Keratinocyte (primary cell): ENCODE data around the gene PCNX4.

Experiments
- EZH2 ChIP-seq: IDR thresholded peaks from one replicate; pipeline ENCODE4 v1.6.1; 2012; ENCODE audit warnings: inconsistent platforms, mild to moderate bottlenecking, low read length, moderate library complexity
- TF ChIP-seq, protein P1 (sequence below), 3 experiments: IDR thresholded peaks in 1 of 3; conservative IDR thresholded peaks in 1 of 3; optimal IDR thresholded peaks in 1 of 3; 2 replicates in 2 of 3; 3 replicates in 1 of 3; pipeline versions ENCODE3 to v1.5.1; 2011; ENCODE audit warnings: low read length in 3 of 3, mild to moderate bottlenecking in 3 of 3, moderate library complexity in 2 of 3, control low read depth in 1 of 3, inconsistent platforms in 1 of 3; ENCODE audit not compliant: insufficient read depth in 2 of 3; ENCODE audit errors: extremely low read depth in 1 of 3

DNA sequence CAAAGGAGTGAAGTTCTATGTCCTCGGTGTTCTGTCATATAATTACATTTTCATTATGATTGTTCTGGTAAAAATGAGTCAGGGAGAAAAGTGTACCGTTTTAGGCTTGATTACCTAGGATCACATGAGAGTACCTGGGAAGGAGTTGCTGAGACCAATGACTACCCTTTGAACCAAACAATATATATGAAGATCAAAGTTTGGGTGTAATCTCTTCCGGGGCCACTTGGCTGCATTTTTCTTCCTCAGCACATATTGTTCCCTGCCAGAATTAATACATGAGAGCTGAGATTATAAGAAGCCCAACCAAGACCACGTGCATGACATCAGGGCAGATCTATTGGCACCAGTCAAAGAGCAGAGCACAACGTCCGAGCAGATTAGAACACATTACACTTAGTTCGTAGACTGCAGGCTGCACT lies 114.5 kb downstream of the PCNX4 start:
- TF ChIP-seq EZH2, result no peak
- TF ChIP-seq, protein P1, sequence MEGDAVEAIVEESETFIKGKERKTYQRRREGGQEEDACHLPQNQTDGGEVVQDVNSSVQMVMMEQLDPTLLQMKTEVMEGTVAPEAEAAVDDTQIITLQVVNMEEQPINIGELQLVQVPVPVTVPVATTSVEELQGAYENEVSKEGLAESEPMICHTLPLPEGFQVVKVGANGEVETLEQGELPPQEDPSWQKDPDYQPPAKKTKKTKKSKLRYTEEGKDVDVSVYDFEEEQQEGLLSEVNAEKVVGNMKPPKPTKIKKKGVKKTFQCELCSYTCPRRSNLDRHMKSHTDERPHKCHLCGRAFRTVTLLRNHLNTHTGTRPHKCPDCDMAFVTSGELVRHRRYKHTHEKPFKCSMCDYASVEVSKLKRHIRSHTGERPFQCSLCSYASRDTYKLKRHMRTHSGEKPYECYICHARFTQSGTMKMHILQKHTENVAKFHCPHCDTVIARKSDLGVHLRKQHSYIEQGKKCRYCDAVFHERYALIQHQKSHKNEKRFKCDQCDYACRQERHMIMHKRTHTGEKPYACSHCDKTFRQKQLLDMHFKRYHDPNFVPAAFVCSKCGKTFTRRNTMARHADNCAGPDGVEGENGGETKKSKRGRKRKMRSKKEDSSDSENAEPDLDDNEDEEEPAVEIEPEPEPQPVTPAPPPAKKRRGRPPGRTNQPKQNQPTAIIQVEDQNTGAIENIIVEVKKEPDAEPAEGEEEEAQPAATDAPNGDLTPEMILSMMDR (optimal IDR thresholded peaks at IDR 0.05 in 1 of 3, IDR thresholded peaks at IDR 0.05 in 1 of 3, conservative IDR thresholded peaks at IDR 0.05 in 1 of 3; ENCODE audit: extremely low read depth in 1 of 3, insufficient read depth in 2 of 3, low read length in 3 of 3), result no peak
